NCI-H2196 treated with DMSO at 0.1 percent for 48 hours (cell line): ENCODE measurements around the gene SHISA3.

Experiments used
- DNase-seq: peaks from one replicate; lab custom pipeline; 2025; ENCODE audit not compliant: unreplicated experiment; lab: John Stamatoyannopoulos, UW

SHISA3 gene

GRCh38 chr4:42442601-42443000, 45.3 kb downstream of the SHISA3 start:
- no peak for DNase-seq

GRCh38 chr4:42445038-42445437, 47.8 kb downstream of the SHISA3 start:
- no peak for DNase-seq

GRCh38 chr4:42446823-42447222, 49.5 kb downstream of the SHISA3 start:
- no peak for DNase-seq
